ENCODE results near the gene CRIM1. TPM values are rescaled to one million over a fixed set of nuclear protein-coding genes. Genes with fewer than 3 reads are reported as not detected.

The CRIM1 gene
- total and polyA plus RNA-seq, 10 donors: 7.1 to 213 (median 110) TPM

- H3K27me3 ChIP-seq (replicated peaks in 1 of 7): no peaks in the 10 kb centered on the region
- no peaks in the 10 kb centered on the region for H3K36me3 ChIP-seq
- no peak overlapping the region for H3K4me3 ChIP-seq
- intact Hi-C loops (cut with DNase I; ENCODE audit: low total_unique reads): no loop called here
- H3K27ac ChIP-seq: peak overlapping the region in 2 of 8 donors; percentile 13 to 29
- TF ChIP-seq, protein P1, sequence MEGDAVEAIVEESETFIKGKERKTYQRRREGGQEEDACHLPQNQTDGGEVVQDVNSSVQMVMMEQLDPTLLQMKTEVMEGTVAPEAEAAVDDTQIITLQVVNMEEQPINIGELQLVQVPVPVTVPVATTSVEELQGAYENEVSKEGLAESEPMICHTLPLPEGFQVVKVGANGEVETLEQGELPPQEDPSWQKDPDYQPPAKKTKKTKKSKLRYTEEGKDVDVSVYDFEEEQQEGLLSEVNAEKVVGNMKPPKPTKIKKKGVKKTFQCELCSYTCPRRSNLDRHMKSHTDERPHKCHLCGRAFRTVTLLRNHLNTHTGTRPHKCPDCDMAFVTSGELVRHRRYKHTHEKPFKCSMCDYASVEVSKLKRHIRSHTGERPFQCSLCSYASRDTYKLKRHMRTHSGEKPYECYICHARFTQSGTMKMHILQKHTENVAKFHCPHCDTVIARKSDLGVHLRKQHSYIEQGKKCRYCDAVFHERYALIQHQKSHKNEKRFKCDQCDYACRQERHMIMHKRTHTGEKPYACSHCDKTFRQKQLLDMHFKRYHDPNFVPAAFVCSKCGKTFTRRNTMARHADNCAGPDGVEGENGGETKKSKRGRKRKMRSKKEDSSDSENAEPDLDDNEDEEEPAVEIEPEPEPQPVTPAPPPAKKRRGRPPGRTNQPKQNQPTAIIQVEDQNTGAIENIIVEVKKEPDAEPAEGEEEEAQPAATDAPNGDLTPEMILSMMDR (IDR thresholded peaks at IDR 0.05 in 8 of 11, conservative IDR thresholded peaks at IDR 0.05 in 3 of 11): no peak
- TF ChIP-seq POLR2A (IDR thresholded peaks at IDR 0.05) (no peak), POLR2AphosphoS5 (IDR thresholded peaks at IDR 0.05) (no peak)
- no peak for DNase-seq
- 49 to 84% (median 80%) methylated on average over 4 of the region's 4 CpGs for WGBS, 5 donors
- H3K4me1 ChIP-seq: peaks cover 0 to 43% (median 22%) of the 10 kb centered on the region in 6 donors
- no peaks in the 10 kb centered on the region for H3K9me3 ChIP-seq
Measured at GRCh38 chr2:36430549-36430948, 75.0 kb downstream of the CRIM1 start.

- no peak overlapping the region for H3K4me3 ChIP-seq
- 64 to 81% (median 67%) methylated on average over 3 of the region's 3 CpGs for WGBS, 5 donors
- no peak for DNase-seq
- H3K9me3 ChIP-seq: no peaks in the 10 kb centered on the region
- peak overlapping the region in 4 of 8 donors; percentile 29 to 34 (median 32) for H3K27ac ChIP-seq
- no peaks in the 10 kb centered on the region for H3K36me3 ChIP-seq
- peaks cover 0 to 43% (median 22%) of the 10 kb centered on the region in 6 donors for H3K4me1 ChIP-seq
- TF ChIP-seq POLR2A (IDR thresholded peaks at IDR 0.05): no peak
- no peak for TF ChIP-seq POLR2AphosphoS5 (IDR thresholded peaks at IDR 0.05)
- TF ChIP-seq, protein P1 (IDR thresholded peaks at IDR 0.05 in 8 of 11, conservative IDR thresholded peaks at IDR 0.05 in 3 of 11): no peak
- intact Hi-C loops (cut with DNase I; ENCODE audit: low total_unique reads): no loop called here
- no peaks in the 10 kb centered on the region for H3K27me3 ChIP-seq (replicated peaks in 1 of 7)
Measured at GRCh38 chr2:36432479-36432878, 76.9 kb downstream of the CRIM1 start.

- H3K36me3 ChIP-seq: no peaks in the 10 kb centered on the region
- H3K4me1 ChIP-seq: peaks cover 0 to 43% (median 24%) of the 10 kb centered on the region in 6 donors
- intact Hi-C loops (cut with DNase I; ENCODE audit: low total_unique reads): no loop called here
- H3K27ac ChIP-seq: peak overlapping the region in 6 of 8 donors; percentile 24 to 34 (median 32)
- 68 to 85% (median 76%) methylated on average over 11 of the region's 11 CpGs for WGBS, 5 donors
- TF ChIP-seq, protein P1 (IDR thresholded peaks at IDR 0.05 in 8 of 11, conservative IDR thresholded peaks at IDR 0.05 in 3 of 11): no peak
- TF ChIP-seq POLR2A (IDR thresholded peaks at IDR 0.05): no peak
- no peak for TF ChIP-seq POLR2AphosphoS5 (IDR thresholded peaks at IDR 0.05)
- H3K4me3 ChIP-seq: no peak overlapping the region
- H3K9me3 ChIP-seq: no peaks in the 10 kb centered on the region
- no peaks in the 10 kb centered on the region for H3K27me3 ChIP-seq (replicated peaks in 1 of 7)
- no peak for DNase-seq
Measured at GRCh38 chr2:36433311-36434217, 78.0 kb downstream of the CRIM1 start.

DNA sequence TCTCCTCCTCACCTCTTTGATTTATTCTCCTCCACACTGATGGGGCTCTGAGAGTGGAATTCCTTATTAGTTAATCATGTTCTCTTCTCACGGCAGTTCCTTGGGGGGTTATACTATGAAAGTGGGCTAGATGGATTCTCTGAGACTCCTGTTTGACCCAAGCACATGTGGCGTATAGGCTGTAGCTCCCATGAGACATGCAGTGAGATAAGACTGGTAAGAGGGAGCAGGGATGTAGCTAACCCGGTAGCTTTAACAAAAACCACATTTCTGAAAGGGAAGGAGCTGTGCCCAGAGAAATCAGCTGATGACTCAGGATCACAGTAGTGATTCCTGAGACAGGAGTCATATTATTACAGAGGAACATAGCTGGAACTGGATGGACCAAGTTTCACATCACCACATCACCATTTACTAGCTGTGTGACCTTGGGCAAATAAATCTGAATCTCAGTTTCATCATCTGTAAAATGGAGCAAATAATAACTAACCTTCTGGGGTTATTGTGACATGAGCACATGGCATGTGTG is 82.9 kb downstream of the CRIM1 start:
- TF ChIP-seq POLR2A (IDR thresholded peaks at IDR 0.05) (no peak), POLR2AphosphoS5 (IDR thresholded peaks at IDR 0.05) (no peak)
- TF ChIP-seq, protein P1 (IDR thresholded peaks at IDR 0.05 in 8 of 11, conservative IDR thresholded peaks at IDR 0.05 in 3 of 11): no peak
- Histone ChIP-seq H3K9me3 (no peaks in the 10 kb centered on the region), H3K4me1 (peaks cover 4 to 36% (median 18%) of the 10 kb centered on the region in 6 donors), H3K27me3 (replicated peaks in 1 of 7) (no peaks in the 10 kb centered on the region), H3K4me3 (no peak overlapping the region), H3K27ac (peak overlapping the region in 1 of 8 donors; percentile 32), H3K36me3 (peaks cover 0 to 23% (median 8%) of the 10 kb centered on the region in 6 donors)
- no peak for DNase-seq
- WGBS, 5 donors: 82 to 90% (median 86%) methylated on average over 3 of the region's 3 CpGs
- intact Hi-C loops (cut with DNase I; ENCODE audit: low total_unique reads): no loop called here

Data from spleen (tissue), 11 donors.